Measurements from ENCODE around the gene LMF1.

LMF1 gene

GRCh38 chr16:901715-902601 lies 68.8 kb downstream of the LMF1 start:
- FAIRE-seq: no peak
- no peak for DNase-seq (ENCODE audit: extremely low spot score, insufficient read length, low read depth)

- no peak for FAIRE-seq
- DNase-seq (ENCODE audit: extremely low spot score, insufficient read length, low read depth): no peak
Measured at GRCh38 chr16:901149-901548, 69.6 kb downstream of the LMF1 start.

- DNase-seq (ENCODE audit: extremely low spot score, insufficient read length, low read depth) (no peak), FAIRE-seq (no peak)
Measured at GRCh38 chr16:900211-900610, 70.6 kb downstream of the LMF1 start.

GRCh38 chr16:899683-900060 lies 71.1 kb downstream of the LMF1 start:
- DNase-seq (ENCODE audit: extremely low spot score, insufficient read length, low read depth): no peak
- FAIRE-seq: no peak

GRCh38 chr16:898761-899682 lies 71.8 kb downstream of the LMF1 start:
- FAIRE-seq (no peak), DNase-seq (ENCODE audit: extremely low spot score, insufficient read length, low read depth) (no peak)

GRCh38 chr16:898216-898615 lies 72.6 kb downstream of the LMF1 start:
- DNase-seq (ENCODE audit: extremely low spot score, insufficient read length, low read depth) (no peak), FAIRE-seq (no peak)

- FAIRE-seq: no peak
Measured at GRCh38 chr16:897701-898100, 73.1 kb downstream of the LMF1 start.

GRCh38 chr16:897200-897543 lies 73.6 kb downstream of the LMF1 start:
- FAIRE-seq (no peak), DNase-seq (ENCODE audit: extremely low spot score, insufficient read length, low read depth) (no peak)

More at GRCh38 chr16:897701-898100, 73.1 kb downstream of the LMF1 start:
- no peak for DNase-seq (ENCODE audit: extremely low spot score, insufficient read length, low read depth)

GRCh38 chr16:896261-897199 lies 74.3 kb downstream of the LMF1 start:
- FAIRE-seq (no peak), DNase-seq (ENCODE audit: extremely low spot score, insufficient read length, low read depth) (no peak)

GRCh38 chr16:895371-895770 lies 75.4 kb downstream of the LMF1 start:
- DNase-seq (ENCODE audit: extremely low spot score, insufficient read length, low read depth): no peak
- no peak for FAIRE-seq

GRCh38 chr16:894841-895240 lies 75.9 kb downstream of the LMF1 start:
- FAIRE-seq (no peak), DNase-seq (ENCODE audit: extremely low spot score, insufficient read length, low read depth) (no peak)

- DNase-seq (ENCODE audit: extremely low spot score, insufficient read length, low read depth): no peak
- no peak for FAIRE-seq
Measured at GRCh38 chr16:894136-894535, 76.6 kb downstream of the LMF1 start.

- no peak for FAIRE-seq
- no peak for DNase-seq (ENCODE audit: extremely low spot score, insufficient read length, low read depth)
Measured at GRCh38 chr16:893360-893759, 77.4 kb downstream of the LMF1 start.

- no peak for DNase-seq (ENCODE audit: extremely low spot score, insufficient read length, low read depth)
- no peak for FAIRE-seq
Measured at GRCh38 chr16:892536-893255, 78.1 kb downstream of the LMF1 start.

GRCh38 chr16:892006-892405 lies 78.8 kb downstream of the LMF1 start:
- FAIRE-seq: no peak
- DNase-seq (ENCODE audit: extremely low spot score, insufficient read length, low read depth): no peak

GRCh38 chr16:891353-891740 lies 79.4 kb downstream of the LMF1 start:
- no peak for FAIRE-seq
- DNase-seq (ENCODE audit: extremely low spot score, insufficient read length, low read depth): no peak

GRCh38 chr16:890716-891352 lies 80.0 kb downstream of the LMF1 start:
- FAIRE-seq: no peak
- DNase-seq (ENCODE audit: extremely low spot score, insufficient read length, low read depth): no peak

- FAIRE-seq: no peak
- no peak for DNase-seq (ENCODE audit: extremely low spot score, insufficient read length, low read depth)
Measured at GRCh38 chr16:890217-890616, 80.6 kb downstream of the LMF1 start.

- FAIRE-seq: no peak
- no peak for DNase-seq (ENCODE audit: extremely low spot score, insufficient read length, low read depth)
Measured at GRCh38 chr16:889586-889985, 81.2 kb downstream of the LMF1 start.

Data from GM18507 (cell line).